Measurements from ENCODE around the gene FAAP24. TPM values are rescaled to one million over a fixed set of nuclear protein-coding genes. Genes with fewer than 3 reads are reported as not detected.
"Not testable (repeated sequence)": the region's sequence is repeated elsewhere in the genome, so short reads cannot be mapped to it uniquely, and the experiment has no call there.

The FAAP24 gene
- polyA plus RNA-seq (2013, experiment 1 of 4): 5.4 TPM
- 4.4 TPM for polyA plus RNA-seq (2013, experiment 2 of 4)
- 4.0 TPM for polyA plus RNA-seq (2013, experiment 3 of 4)
- polyA plus RNA-seq (2013, experiment 4 of 4): 4.5 TPM

- peaks cover 4% of the 10 kb centered on the region for H3K4me1 ChIP-seq (ENCODE audit: control insufficient read depth, insufficient read depth, low read length)
- no peaks in the 10 kb centered on the region for H3K36me3 ChIP-seq (ENCODE audit: control insufficient read depth, insufficient read depth, low read length)
- no peaks in the 10 kb centered on the region for H3K27me3 ChIP-seq (ENCODE audit: control insufficient read depth, insufficient read depth, low read length, poor library complexity, severe bottlenecking)
- 7% methylated on average over 57 of the region's 57 CpGs for WGBS, 2 experiments
- H3K27ac ChIP-seq (ENCODE audit: insufficient read depth, low read depth, low read length, poor library complexity, severe bottlenecking): no peak within 1 kb of the TSS
- H3K4me3 ChIP-seq (ENCODE audit: insufficient read depth, low read depth, low read length): peak within 1 kb of the TSS; percentile 68
- no peaks in the 10 kb centered on the region for H3K9me3 ChIP-seq (ENCODE audit: control insufficient read depth, low read length)
Measured at GRCh38 chr19:32971715-32972540, at the start of gene FAAP24, which contains the start of gene CEP89. FAAP24 (plus strand) TSS chr19:32972242; CDS start chr19:32973197, 955 bp downstream. CEP89 (minus strand) TSS chr19:32971958; CDS start chr19:32971874, 84 bp downstream.

DNA sequence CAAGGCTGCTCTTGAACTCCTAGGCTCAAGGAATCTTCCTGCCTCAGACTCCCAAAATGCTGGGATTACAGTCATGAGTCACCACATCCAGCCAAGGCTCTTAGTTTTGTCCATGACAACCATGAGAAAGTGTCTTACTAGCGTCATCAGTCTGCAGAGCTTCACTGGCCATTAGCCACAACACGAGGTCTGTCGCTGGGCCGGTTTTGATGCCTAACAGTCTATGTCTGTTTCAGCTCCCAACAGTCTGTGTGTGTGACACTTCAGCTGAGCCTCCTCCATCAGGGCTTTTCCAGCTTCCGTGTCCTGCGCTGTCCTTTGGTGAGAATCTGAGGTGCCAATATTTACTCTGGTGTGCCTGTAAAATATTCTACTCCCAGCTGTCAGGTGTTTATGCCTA, 47.8 kb upstream of the FAAP24 start:
- Histone ChIP-seq H3K36me3 (ENCODE audit: control insufficient read depth, insufficient read depth, low read length) (peaks cover 10% of the 10 kb centered on the region), H3K27me3 (ENCODE audit: control insufficient read depth, insufficient read depth, low read length, poor library complexity, severe bottlenecking) (no peaks in the 10 kb centered on the region), H3K9me3 (ENCODE audit: control insufficient read depth, low read length) (no peaks in the 10 kb centered on the region), H3K27ac (ENCODE audit: insufficient read depth, low read depth, low read length, poor library complexity, severe bottlenecking) (no peak overlapping the region), H3K4me3 (ENCODE audit: insufficient read depth, low read depth, low read length) (no peak overlapping the region), H3K4me1 (ENCODE audit: control insufficient read depth, insufficient read depth, low read length) (no peaks in the 10 kb centered on the region)
- 97% methylated on average over 6 of the region's 6 CpGs for WGBS, 2 experiments

GRCh38 chr19:32928806-32929205, 43.2 kb upstream of the FAAP24 start:
- Histone ChIP-seq H3K36me3 (ENCODE audit: control insufficient read depth, insufficient read depth, low read length) (peaks cover 13% of the 10 kb centered on the region), H3K27ac (ENCODE audit: insufficient read depth, low read depth, low read length, poor library complexity, severe bottlenecking) (no peak overlapping the region)

DNA sequence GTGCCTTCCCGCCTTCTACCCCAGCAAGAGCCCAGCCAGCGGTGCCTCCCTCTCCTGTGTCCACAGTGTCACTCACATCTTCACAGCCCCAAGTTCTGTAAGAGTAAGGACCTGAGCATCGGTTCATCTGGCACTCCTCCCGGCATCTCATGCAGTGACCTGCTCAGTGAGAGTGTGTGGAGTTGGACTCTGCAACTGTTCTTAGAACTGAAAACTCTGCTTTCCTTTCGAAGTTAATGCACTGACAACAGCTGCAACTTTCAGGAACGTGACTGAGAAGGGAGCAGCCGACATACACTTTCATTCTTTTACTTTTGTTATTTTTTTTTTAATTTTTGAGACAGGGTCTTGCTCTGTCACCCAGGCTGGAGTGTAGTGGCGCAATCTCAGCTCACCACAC, 41.5 kb upstream of the FAAP24 start:
- H3K4me1 ChIP-seq (ENCODE audit: control insufficient read depth, insufficient read depth, low read length): no peaks in the 10 kb centered on the region
- H3K9me3 ChIP-seq (ENCODE audit: control insufficient read depth, low read length): no peaks in the 10 kb centered on the region
- 94% methylated on average over 8 of the region's 8 CpGs for WGBS, 2 experiments
- H3K27me3 ChIP-seq (ENCODE audit: control insufficient read depth, insufficient read depth, low read length, poor library complexity, severe bottlenecking): no peaks in the 10 kb centered on the region
- peaks cover 18% of the 10 kb centered on the region for H3K36me3 ChIP-seq (ENCODE audit: control insufficient read depth, insufficient read depth, low read length)
- H3K27ac ChIP-seq (ENCODE audit: insufficient read depth, low read depth, low read length, poor library complexity, severe bottlenecking): no peak overlapping the region
- H3K4me3 ChIP-seq (ENCODE audit: insufficient read depth, low read depth, low read length): no peak overlapping the region

More at GRCh38 chr19:32928806-32929205, 43.2 kb upstream of the FAAP24 start:
- Histone ChIP-seq H3K27me3 (ENCODE audit: control insufficient read depth, insufficient read depth, low read length, poor library complexity, severe bottlenecking) (no peaks in the 10 kb centered on the region), H3K4me3 (ENCODE audit: insufficient read depth, low read depth, low read length) (no peak overlapping the region), H3K4me1 (ENCODE audit: control insufficient read depth, insufficient read depth, low read length) (no peaks in the 10 kb centered on the region), H3K9me3 (ENCODE audit: control insufficient read depth, low read length) (no peaks in the 10 kb centered on the region)
- WGBS, 2 experiments: 93 to 96% methylated on average over 2 of the region's 2 CpGs

- no peak overlapping the region for H3K4me3 ChIP-seq (ENCODE audit: insufficient read depth, low read depth, low read length)
- H3K4me1 ChIP-seq (ENCODE audit: control insufficient read depth, insufficient read depth, low read length): no peaks in the 10 kb centered on the region
- WGBS, 2 experiments: 92 to 96% methylated on average over 2 to 3 of the region's 3 CpGs
- no peaks in the 10 kb centered on the region for H3K27me3 ChIP-seq (ENCODE audit: control insufficient read depth, insufficient read depth, low read length, poor library complexity, severe bottlenecking)
- H3K36me3 ChIP-seq (ENCODE audit: control insufficient read depth, insufficient read depth, low read length): peaks cover 14% of the 10 kb centered on the region
- no peaks in the 10 kb centered on the region for H3K9me3 ChIP-seq (ENCODE audit: control insufficient read depth, low read length)
- H3K27ac ChIP-seq (ENCODE audit: insufficient read depth, low read depth, low read length, poor library complexity, severe bottlenecking): no peak overlapping the region
Measured at GRCh38 chr19:32933571-32933970, 38.5 kb upstream of the FAAP24 start.

DNA sequence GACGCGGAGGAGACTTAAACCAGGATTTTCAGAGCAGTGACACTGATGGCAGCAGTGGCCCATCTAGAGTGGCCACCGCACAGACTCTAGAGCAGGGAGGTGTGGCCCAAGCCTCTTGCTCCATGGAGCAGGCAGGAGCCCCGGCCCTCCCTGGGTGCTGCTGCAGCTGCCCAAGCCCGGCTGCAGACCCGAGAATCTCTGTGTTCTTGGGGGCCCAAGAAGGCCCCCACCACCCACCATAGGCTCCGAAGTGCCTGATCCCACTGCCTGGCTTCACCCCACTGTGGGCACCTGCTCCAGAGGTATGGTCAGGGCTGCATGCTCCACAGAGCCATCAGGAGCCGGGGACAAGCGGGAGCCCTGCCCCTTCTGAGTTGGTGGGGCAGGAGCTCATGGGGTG, 36.4 kb upstream of the FAAP24 start:
- Histone ChIP-seq H3K4me1 (ENCODE audit: control insufficient read depth, insufficient read depth, low read length) (no peaks in the 10 kb centered on the region), H3K9me3 (ENCODE audit: control insufficient read depth, low read length) (no peaks in the 10 kb centered on the region), H3K27ac (ENCODE audit: insufficient read depth, low read depth, low read length, poor library complexity, severe bottlenecking) (no peak overlapping the region), H3K36me3 (ENCODE audit: control insufficient read depth, insufficient read depth, low read length) (peaks cover 14% of the 10 kb centered on the region), H3K4me3 (ENCODE audit: insufficient read depth, low read depth, low read length) (no peak overlapping the region), H3K27me3 (ENCODE audit: control insufficient read depth, insufficient read depth, low read length, poor library complexity, severe bottlenecking) (no peaks in the 10 kb centered on the region)
- 94 to 95% methylated on average over 9 of the region's 9 CpGs for WGBS, 2 experiments

- no peaks in the 10 kb centered on the region for H3K9me3 ChIP-seq (ENCODE audit: control insufficient read depth, low read length)
- peaks cover 13% of the 10 kb centered on the region for H3K36me3 ChIP-seq (ENCODE audit: control insufficient read depth, insufficient read depth, low read length)
- no peak overlapping the region for H3K27ac ChIP-seq (ENCODE audit: insufficient read depth, low read depth, low read length, poor library complexity, severe bottlenecking)
- no peaks in the 10 kb centered on the region for H3K27me3 ChIP-seq (ENCODE audit: control insufficient read depth, insufficient read depth, low read length, poor library complexity, severe bottlenecking)
- no peak overlapping the region for H3K4me3 ChIP-seq (ENCODE audit: insufficient read depth, low read depth, low read length)
- no peaks in the 10 kb centered on the region for H3K4me1 ChIP-seq (ENCODE audit: control insufficient read depth, insufficient read depth, low read length)
- WGBS, 2 experiments: 91 to 96% methylated on average over 8 of the region's 8 CpGs
Measured at GRCh38 chr19:32936065-32936464, 36.0 kb upstream of the FAAP24 start.

GRCh38 chr19:32941273-32941672, 30.8 kb upstream of the FAAP24 start:
- H3K4me3 ChIP-seq (ENCODE audit: insufficient read depth, low read depth, low read length); H3K36me3 ChIP-seq (ENCODE audit: control insufficient read depth, insufficient read depth, low read length): not testable (repeated sequence)
- 94% methylated on average over 4 to 5 of the region's 5 CpGs for whole genome bisulfite sequencing, 2 experiments

GRCh38 chr19:32945260-32945659, 26.8 kb upstream of the FAAP24 start:
- no peak overlapping the region for H3K27ac ChIP-seq (ENCODE audit: insufficient read depth, low read depth, low read length, poor library complexity, severe bottlenecking)
- no peaks in the 10 kb centered on the region for H3K27me3 ChIP-seq (ENCODE audit: control insufficient read depth, insufficient read depth, low read length, poor library complexity, severe bottlenecking)
- H3K4me1 ChIP-seq (ENCODE audit: control insufficient read depth, insufficient read depth, low read length): no peaks in the 10 kb centered on the region
- no peak overlapping the region for H3K4me3 ChIP-seq (ENCODE audit: insufficient read depth, low read depth, low read length)
- H3K36me3 ChIP-seq (ENCODE audit: control insufficient read depth, insufficient read depth, low read length): peaks cover 17% of the 10 kb centered on the region
- 56 to 64% methylated on average over 3 of the region's 3 CpGs for WGBS, 2 experiments
- H3K9me3 ChIP-seq (ENCODE audit: control insufficient read depth, low read length): no peaks in the 10 kb centered on the region

More at GRCh38 chr19:32941273-32941672, 30.8 kb upstream of the FAAP24 start:
- not testable (repeated sequence) for H3K27me3 ChIP-seq (ENCODE audit: control insufficient read depth, insufficient read depth, low read length, poor library complexity, severe bottlenecking); H3K27ac ChIP-seq (ENCODE audit: insufficient read depth, low read depth, low read length, poor library complexity, severe bottlenecking); H3K4me1 ChIP-seq (ENCODE audit: control insufficient read depth, insufficient read depth, low read length); H3K9me3 ChIP-seq (ENCODE audit: control insufficient read depth, low read length)

GRCh38 chr19:32966750-32967149, 5.3 kb upstream of the FAAP24 start:
- Histone ChIP-seq H3K27ac (ENCODE audit: insufficient read depth, low read depth, low read length, poor library complexity, severe bottlenecking) (no peak overlapping the region), H3K4me1 (ENCODE audit: control insufficient read depth, insufficient read depth, low read length) (peaks cover 4% of the 10 kb centered on the region), H3K27me3 (ENCODE audit: control insufficient read depth, insufficient read depth, low read length, poor library complexity, severe bottlenecking) (no peaks in the 10 kb centered on the region), H3K9me3 (ENCODE audit: control insufficient read depth, low read length) (no peaks in the 10 kb centered on the region), H3K4me3 (ENCODE audit: insufficient read depth, low read depth, low read length) (no peak overlapping the region), H3K36me3 (ENCODE audit: control insufficient read depth, insufficient read depth, low read length) (peaks cover 24% of the 10 kb centered on the region)
- WGBS, 2 experiments: 93 to 96% methylated on average over 9 of the region's 9 CpGs

All from ectodermal cell (in vitro differentiated cells).